Stimulated activated CD8-positive, alpha-beta memory T cell treated with anti-CD3 and anti-CD28 coated beads, Interleukin-7, amount 100 ng/mL, for 24 hours (primary cell): ENCODE measurements around the gene GLO1.

ENCODE experiments used
- DNase-seq: peaks from one replicate; pipeline ENCODE4 v3.0.0-alpha.2; 2020; ENCODE audit warnings: low read depth

Gene GLO1

DNA sequence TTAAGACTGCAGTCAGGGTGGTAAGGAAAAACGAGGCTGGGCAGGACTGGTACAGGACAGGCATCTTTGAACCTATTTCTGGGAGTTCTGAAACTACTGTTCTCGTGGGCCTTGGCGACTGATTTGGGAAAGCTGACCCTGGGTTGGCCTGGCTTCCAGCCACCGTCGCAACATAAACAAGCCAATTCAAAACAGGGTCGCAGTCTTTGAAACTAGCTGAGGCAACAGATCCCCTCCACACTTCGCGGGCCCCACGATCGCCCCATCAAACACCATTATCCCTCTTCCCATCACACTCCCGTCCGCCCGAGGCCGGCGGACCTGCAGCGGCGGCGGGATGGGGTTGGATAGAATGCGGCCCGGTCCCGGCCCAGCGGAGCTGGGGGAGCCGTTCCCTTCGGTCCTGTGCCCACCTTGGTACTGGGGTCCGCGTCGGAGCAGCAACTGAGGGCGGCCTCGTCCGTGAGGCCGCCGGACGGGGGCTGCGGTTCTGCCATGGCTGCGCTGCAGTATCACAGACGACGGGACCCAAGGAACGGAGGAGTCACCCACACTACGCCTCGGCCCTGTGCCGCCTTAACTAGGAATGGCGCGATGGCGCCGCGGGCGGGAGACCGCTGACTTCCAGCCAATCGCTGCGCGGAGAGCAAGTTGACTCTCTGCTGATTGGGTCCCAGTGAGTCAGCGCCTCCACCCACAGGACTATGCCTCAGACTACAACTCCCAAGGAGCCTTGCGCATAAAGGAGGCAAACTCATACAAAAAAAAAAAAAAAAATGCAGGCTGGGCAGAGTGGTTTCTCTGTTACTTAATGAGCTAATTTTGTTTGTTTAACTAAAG lies at the start of gene GLO1:
TSS of gene GLO1 (minus strand) at position 588 of the 840 bp plus-strand sequence. CDS start at position 497, 91 bp downstream.
- peak; percentile 89 for DNase-seq

DNA sequence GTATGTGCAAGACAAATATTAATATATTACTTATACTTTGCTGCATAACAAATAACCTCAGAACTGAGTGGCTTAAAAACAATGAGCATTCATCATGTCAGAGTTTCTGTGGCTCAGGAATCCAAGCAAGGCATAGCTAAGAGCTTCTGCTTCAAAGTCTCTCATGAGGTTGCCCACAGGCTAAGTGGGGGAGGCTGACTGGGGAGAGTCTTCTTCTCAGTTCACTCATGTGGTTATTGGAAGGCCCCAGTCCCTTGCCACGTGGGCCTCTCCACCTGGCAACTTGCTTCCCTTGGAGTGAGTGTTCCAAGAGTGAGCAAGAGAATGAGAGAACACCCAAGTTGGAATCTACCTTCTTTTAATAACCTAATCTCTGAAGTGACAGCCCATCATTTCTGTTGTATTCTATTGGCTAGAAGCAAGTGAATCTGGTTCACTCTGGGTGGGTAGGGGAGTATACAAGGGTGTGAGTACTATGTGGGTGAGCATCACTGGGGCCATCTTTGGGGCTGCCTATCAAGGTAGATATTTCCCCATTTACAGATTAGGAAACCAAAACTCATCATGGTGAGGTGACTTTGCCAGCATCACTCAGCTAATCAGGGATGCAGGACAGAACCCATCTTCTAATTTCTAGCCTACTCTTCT lies 48.1 kb upstream of the GLO1 start:
- peak; percentile 3 for DNase-seq

DNA sequence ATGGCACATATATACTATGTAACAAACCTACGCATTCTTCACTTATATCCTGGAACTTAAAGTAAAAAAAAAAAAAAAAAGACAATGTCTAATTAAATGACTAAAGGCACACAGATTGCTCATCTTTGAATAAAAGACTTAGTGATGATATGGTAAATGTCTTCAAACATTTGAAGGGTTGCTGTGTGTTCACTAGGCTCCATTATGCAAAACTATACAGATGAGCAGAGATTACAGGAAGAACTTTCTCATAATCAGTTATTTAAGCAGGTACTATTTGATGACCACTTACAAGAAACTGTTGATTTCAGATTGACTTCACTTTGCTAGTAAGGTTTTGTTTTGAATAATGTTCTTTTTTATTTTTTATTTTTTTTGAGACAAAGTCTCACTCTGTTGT lies 46.5 kb upstream of the GLO1 start:
- no peak for DNase-seq

DNA sequence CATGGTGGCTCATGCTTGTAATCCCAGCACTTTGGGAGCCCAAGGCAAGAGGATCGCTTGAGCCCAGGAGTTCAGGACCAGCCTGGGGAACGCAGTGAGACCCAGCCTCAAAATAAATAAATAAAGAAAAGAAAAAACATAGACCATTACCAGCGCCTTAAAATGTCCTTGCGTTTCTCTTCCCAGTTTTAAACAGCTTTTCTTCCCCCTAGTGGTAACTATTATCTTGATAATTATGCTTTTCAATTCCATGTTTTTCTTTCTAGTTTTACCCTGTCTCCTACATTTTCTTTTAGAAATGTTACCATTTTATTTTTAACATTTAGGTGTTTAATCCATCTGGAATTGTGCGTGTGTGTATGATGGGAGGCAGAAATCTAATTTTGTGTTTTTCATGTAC lies 36.6 kb upstream of the GLO1 start:
- no peak for DNase-seq

DNA sequence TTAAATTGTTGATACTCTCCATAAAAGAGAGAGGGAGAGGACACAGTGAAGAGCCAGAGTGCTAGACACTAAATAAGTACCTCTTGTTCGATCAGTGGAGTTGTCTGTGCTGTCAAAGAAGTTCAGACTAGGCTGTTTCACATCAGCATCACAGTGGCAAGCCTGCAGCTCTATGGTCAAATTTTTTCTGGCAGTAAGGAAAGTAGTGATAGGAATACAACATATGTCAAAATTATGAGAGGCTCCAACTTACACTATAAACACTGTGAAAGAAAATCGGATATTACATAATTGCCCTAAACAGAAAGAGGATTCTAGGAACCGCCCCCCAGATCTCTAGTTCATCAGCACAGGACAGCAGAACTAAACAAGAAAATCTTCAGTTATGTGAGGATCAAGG lies 35.3 kb upstream of the GLO1 start:
- no peak for DNase-seq

DNA sequence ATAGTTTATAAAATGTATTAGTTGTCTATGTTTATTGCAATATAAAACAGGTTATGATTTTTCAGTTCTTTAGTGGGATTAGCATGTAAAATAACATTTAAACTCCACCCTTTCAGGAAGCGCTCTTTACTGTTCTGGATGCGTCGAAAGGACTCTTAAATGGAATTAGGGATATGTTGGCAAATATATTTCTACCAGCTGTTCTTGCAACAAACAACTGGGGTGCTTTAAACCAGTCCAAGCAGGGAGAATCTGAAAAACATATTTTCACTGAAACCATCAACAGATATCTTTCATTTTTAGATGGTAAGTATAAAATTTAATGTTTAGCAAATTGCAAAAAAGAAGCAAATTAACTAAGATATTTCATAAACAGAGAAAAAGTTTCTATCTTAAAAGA lies 34.0 kb upstream of the GLO1 start:
- no peak for DNase-seq

DNA sequence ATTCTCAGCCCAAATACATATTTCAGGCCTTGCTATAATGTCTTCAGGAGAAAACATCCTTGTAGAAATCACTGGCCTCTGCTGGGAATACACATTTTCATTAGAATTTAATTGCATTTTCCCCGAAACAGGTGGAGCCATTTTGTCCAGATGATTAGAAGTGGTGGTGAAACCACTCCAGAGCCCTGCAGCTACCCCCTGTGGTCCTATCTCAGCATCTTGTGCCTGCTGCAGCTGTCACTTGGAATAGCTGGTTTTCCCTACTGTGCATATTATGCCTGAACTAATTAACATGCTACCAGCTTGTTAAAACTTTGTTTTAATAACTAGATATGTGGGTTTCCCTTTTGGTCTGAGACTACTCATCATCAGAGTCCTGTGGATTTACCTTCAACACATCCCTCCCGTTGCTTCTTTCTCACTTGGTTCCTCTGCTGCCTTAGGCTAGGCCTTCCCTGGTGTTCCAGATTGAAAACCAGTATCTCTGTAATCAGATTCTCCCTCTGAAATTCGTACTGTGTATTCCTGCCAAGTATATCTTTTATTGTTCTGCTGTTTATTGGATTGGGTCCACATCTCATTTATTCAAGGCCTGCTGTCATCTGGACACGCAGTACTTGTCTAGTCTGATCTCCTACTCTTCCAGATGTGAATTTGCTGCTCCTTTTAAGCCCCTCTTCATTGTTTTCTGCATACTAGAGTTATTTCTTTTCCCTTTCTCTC lies 27.4 kb upstream of the GLO1 start:
- no peak for DNase-seq

DNA sequence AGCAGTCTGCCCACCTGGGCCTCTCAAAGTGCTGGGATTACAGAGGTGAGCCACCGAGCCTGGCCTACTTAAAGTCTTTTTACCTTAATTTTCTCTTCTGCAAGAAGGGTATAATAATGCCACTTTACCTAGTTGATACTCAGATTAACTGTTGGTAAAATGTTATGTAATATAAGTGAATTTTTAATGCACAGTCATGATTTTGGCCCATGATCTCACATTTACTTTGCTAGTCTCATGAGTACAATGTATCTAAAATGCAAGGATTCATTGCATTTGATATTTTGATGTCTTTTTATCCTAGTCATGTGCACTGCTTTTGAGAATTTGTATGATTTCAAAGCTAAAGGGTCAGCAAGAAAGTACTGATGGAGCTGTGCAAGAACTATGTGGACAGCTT lies 25.3 kb upstream of the GLO1 start:
- no peak for DNase-seq

DNA sequence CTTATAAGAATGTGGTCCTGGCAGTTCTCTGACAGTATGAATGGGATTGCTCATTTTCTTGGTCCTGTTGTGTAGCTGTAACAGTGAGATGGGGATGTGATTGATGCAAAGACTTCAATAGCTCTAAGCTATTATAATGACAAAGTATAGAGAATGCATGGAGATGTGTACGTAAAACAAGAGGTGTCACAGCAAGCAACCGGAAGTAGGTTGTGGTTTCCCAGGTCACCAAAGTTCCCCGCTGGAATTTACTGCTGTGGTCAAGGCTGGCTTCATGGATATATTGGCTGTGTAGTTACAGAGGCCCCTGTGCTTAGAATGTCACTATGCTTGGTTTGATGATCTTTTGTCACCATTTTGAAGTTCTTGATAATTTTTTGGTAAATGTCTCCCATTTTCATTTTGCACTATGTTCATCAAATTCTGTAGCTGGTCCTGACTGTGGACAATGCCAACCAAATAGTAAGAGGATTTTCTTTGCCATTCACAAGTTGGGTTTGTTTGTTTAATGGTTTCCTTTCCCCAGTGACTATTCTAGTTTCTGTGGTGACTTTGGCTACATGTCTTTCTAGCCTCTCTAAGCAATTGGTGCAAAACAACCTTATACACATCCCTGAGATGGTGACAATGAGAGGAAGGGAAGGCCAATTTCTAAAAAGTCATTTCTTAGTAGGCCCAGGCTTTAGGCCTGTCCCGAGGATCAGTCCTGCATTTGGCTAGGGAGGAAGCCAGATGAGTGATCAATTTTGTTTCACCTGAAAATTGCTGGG lies 22.7 kb upstream of the GLO1 start:
- no peak for DNase-seq

DNA sequence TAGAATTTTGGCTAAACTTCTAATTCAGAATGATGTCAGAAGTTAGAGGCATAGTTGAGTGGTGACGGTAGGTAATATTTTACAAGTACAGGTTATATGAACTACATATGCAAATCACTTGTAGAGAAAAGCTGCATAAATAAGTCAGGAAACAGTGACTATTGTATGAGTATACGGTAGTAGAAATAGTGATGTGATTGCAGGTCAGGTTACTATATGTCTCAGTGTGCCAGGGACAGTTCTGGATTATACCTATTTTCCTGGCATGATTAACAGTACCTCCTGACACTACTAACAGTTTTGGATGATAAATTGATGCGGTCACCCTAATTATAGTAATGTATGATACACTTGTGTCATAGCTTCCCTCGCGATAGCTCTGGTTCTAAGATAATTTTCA lies 21.4 kb upstream of the GLO1 start:
- DNase-seq: no peak

DNA sequence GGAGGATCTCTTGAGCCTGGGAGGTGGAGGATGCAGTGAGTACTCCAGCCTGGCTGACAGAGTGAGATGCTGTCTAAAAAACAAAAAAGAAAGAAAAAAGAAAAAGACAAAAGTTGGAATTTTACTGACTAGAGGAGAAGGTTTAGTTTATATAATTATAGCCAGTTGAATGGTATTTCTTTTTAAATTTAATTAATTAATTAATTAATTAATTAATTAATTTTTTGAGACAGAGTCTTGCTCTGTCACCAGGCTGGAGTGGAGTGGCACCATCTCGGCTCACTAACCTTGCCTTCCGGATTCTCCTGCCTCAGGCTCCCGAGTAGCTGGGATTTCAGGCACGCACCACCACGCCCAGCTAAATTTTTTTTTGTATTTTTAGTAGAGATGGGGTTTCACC lies 20.8 kb upstream of the GLO1 start:
- DNase-seq: no peak

DNA sequence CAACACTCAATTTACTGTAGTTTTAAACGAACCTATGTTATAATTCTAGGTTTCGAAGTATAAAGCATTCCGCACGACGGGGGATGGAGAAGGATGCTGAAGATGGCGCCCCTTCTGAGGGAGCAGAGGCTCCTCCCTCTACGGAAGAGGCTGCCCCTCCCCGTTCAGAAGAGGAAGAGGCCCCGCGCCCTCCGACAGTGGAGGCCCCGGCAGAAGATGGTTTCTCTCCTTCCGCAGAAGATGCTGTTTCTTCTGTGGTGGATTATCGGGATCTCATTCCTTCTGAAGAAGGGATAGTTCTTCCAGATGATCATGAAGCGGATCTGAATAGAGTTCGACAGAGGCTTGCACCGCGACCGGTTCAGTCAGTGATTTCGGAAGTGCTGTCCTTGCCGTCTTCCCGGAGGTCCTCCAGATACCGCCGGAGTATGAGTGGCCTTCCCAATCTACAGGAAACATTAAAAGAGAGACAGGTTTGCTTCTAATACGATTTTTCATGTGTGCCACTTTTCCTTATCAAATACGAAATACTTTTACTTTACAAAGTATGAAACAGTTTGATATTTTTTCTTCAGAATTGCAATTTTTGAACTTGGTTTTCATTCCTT lies 19.9 kb upstream of the GLO1 start:
- DNase-seq: no peak

DNA sequence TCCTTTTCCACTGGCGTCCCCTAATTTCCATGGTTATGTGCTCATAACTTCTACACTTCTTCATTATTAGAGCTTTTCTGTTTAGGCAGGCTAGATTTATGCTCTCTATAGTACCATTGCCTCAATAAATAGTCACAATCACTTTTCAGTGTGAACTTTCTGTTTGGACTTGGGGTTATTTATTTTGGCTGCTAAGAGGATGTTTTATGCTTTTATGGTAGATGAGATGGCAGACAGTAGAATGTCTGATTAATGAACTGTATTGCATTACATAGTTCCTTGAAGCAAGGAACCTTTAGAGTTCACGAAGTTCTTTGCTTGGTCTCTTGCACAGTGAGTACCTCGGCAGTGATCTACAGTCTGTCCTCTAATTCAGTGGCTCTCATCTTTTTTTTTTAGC lies 19.1 kb upstream of the GLO1 start:
- no peak for DNase-seq

DNA sequence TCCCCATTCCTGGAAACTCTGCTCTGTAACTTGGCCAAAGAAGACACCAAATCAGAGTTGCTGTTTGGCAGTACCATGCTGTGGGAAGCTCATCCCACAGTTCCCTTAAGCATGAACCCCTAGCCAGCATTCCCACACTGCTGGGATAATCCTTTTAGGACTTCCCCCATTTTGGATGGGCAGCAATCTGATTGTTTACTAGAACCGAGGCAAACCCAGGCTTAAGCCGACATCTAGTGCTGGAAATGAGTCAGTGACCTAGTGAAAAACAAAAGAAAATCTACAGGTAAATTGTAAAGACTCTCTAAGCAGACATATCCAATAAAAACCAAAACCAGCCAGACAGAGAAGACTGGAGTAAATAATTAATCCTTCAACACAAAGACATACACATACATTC lies 17.4 kb upstream of the GLO1 start:
- DNase-seq: no peak

DNA sequence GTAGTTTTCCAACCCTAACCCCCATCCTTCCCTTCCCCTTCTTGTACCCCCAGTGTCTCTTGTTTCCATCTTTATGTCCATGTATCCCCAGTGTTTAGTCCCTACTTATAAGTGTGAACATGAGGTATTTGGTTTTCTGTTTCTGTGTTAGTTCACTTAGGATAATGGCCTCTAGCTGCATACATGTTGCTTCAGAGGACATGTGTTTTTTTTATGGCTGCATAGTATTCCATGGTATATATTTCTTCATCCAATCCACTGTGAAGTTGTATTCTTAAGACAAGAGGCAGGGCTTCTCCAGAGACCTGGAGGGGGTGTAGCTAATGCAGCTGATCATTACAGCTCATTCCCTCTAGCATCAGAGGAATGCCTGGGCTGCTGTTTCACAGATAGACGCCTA lies 16.4 kb upstream of the GLO1 start:
- no peak for DNase-seq

DNA sequence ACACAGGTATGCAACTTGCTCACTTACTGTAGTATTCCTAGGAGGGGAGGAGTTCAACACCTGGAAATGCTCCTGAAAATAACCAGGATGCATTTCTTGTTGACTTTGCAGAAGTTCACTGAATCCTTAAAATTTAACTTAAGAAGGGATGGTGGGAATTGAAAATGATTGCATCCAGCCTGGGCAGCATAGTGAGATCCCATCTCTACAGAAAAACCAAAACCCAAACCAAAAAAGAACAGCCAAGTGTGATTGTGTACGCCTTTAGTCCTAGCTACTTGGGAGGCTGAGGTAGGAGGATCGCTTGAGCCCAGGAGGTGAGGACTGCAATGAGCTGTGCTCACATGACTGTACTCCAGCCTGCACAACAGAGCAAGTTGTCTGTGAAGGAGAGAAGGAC lies 13.9 kb upstream of the GLO1 start:
- no peak for DNase-seq

DNA sequence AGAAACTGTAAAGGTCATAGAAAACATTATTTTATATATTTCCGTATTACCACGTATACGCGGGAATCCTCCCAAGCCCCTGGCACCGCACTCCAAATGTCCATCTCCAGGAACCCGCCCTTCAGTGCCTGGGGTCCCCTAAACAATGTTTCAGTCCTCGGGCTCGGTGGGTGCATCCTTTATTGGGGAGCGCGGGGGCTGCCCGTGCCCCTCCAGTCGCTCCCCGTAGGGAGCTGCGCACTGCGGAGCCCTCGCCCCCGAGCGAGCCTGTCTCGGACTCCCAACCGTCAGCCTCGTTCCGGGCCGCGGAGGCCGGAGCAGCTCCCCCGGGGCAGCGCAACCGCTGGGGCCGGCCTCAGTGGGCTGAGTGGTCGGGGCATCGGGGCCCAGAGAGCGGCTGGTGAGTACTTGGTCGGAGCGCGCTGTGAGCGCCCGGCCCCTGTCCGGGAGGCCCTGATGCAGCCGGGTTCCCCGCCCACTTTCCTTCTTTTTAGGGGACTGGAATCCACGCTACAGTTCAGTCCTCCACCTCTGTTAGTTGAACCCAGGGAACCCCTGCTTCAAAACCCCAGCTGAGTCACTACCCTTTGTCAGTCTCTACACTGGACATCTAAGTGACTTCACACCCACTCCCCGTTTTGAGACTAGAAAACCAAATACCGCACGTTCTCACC lies 12.2 kb upstream of the GLO1 start, which contains the start of gene DNAH8:
TSS of gene DNAH8 (plus strand) at position 296 of the 674 bp plus-strand sequence. CDS start 7,499 bp downstream, outside the sequence.
- DNase-seq: no peak

DNA sequence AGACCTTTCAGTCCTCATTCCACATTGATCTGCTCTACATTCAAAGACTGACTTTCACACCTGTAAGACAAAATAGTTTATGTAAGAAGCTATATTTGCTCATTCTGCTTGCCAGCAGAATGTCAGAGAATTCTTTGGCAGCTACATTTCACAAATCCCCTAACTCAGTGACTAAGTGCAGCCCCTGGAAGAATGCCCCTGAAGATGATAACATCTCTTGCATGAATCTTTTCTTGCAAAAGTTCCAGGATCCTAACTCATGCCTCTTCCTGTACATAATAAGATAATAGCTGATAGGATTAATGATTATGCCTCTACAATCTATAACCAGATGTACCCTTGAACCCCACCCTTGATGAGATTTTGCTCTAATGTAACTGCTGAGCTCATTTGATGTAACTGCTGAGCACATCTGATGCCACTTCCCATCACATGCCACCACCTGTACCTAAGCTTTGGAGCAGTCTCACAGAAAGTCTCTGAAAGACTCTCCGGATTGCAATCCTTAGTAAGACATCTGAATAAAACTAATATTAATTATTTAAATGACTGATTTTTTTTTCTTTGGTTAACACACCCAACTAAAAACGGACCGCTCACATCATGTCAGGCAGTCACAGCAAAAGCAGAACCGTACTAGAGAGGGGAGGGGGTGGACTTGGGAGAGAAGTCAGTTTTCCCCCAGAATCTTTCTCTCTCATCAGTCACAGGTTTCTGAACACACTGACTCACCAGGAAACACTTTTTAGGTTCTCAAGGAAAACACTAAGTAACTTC lies 11.5 kb upstream of the GLO1 start:
- no peak for DNase-seq

DNA sequence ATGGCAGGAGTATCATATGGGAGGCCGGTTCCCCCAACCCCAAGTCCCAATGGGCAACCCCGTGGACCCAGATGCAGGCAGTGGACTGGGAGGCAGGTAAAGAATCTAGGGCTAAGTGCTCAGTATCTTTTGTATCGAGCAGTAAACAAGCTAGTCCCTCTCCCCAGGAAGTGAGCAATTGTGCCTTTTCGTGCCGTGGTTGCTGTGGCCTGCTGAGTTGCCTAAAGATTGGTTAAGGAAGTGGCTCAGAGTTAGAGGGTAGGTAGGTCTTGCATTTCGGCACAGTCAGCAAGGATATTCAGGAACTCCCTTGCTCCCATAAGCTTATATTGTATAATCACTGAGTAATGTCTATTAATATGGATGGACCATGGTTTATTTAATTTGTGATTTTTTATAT lies 10.9 kb upstream of the GLO1 start:
- DNase-seq: peak; percentile 23

DNA sequence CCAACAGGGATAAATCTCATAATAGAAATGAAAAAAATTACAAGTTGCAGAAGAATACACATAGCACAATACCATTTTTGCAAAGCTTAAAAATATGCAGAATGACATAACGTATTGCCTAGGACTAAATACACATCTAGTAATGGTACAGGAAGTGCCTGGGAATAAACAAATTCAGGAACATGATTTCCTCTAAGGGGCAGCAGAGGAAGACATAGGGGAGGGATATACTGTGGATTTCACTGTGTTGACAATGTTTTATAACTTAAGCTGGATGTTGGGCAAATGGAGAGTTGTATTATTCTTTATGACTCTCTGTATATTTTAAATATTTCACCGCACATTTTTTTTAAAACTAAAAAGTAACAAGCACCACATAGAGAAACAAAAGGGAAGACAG lies 5.6 kb upstream of the GLO1 start:
- no peak for DNase-seq
